ENCODE results near the gene ST6GALNAC1. TPM values are rescaled to one million over a fixed set of nuclear protein-coding genes. Genes with fewer than 3 reads are reported as not detected.

The ST6GALNAC1 gene
- total and polyA plus RNA-seq, 8 donors: 2.1 to 46.0 (median 3.4) TPM

GRCh38 chr17:76578376-76578775 lies 65.2 kb downstream of the ST6GALNAC1 start:
- H3K4me3 ChIP-seq: no peak overlapping the region
- TF ChIP-seq, protein P1, sequence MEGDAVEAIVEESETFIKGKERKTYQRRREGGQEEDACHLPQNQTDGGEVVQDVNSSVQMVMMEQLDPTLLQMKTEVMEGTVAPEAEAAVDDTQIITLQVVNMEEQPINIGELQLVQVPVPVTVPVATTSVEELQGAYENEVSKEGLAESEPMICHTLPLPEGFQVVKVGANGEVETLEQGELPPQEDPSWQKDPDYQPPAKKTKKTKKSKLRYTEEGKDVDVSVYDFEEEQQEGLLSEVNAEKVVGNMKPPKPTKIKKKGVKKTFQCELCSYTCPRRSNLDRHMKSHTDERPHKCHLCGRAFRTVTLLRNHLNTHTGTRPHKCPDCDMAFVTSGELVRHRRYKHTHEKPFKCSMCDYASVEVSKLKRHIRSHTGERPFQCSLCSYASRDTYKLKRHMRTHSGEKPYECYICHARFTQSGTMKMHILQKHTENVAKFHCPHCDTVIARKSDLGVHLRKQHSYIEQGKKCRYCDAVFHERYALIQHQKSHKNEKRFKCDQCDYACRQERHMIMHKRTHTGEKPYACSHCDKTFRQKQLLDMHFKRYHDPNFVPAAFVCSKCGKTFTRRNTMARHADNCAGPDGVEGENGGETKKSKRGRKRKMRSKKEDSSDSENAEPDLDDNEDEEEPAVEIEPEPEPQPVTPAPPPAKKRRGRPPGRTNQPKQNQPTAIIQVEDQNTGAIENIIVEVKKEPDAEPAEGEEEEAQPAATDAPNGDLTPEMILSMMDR (IDR thresholded peaks at IDR 0.05): no peak
- H3K27me3 ChIP-seq: no peaks in the 10 kb centered on the region
- ATAC-seq (peak; percentile 89), DNase-seq (no peak)
- H3K4me1 ChIP-seq: no peaks in the 10 kb centered on the region
- H3K36me3 ChIP-seq: no peaks in the 10 kb centered on the region
- no peak overlapping the region for H3K27ac ChIP-seq
- H3K9me3 ChIP-seq: no peaks in the 10 kb centered on the region
- intact Hi-C loops (cut with DNase I): no loop called here

- no peak for ATAC-seq
These were observed 65.7 kb downstream of the ST6GALNAC1 start for GRCh38 chr17:76577876-76578275.

GRCh38 chr17:76576189-76576588 lies 67.4 kb downstream of the ST6GALNAC1 start:
- Histone ChIP-seq H3K36me3 (no peaks in the 10 kb centered on the region), H3K27me3 (no peaks in the 10 kb centered on the region), H3K4me3 (no peak overlapping the region), H3K27ac (no peak overlapping the region), H3K4me1 (no peaks in the 10 kb centered on the region), H3K9me3 (no peaks in the 10 kb centered on the region)
- TF ChIP-seq, protein P1 (IDR thresholded peaks at IDR 0.05): no peak
- DNase-seq (no peak), ATAC-seq (no peak)
- intact Hi-C loops (cut with DNase I): no loop called here

More at GRCh38 chr17:76577876-76578275, 65.7 kb downstream of the ST6GALNAC1 start:
- no peaks in the 10 kb centered on the region for H3K27me3 ChIP-seq
- H3K4me3 ChIP-seq: no peak overlapping the region
- no peaks in the 10 kb centered on the region for H3K4me1 ChIP-seq
- H3K36me3 ChIP-seq: no peaks in the 10 kb centered on the region
- no peak for DNase-seq
- no peak overlapping the region for H3K27ac ChIP-seq
- H3K9me3 ChIP-seq: no peaks in the 10 kb centered on the region
- TF ChIP-seq, protein P1 (IDR thresholded peaks at IDR 0.05): no peak
- intact Hi-C loops (cut with DNase I): no loop called here

- H3K4me1 ChIP-seq: no peaks in the 10 kb centered on the region
- ATAC-seq: no peak
- TF ChIP-seq, protein P1 (IDR thresholded peaks at IDR 0.05): no peak
- no peaks in the 10 kb centered on the region for H3K36me3 ChIP-seq
- no peaks in the 10 kb centered on the region for H3K27me3 ChIP-seq
- H3K9me3 ChIP-seq: no peaks in the 10 kb centered on the region
- no peak overlapping the region for H3K27ac ChIP-seq
- no peak overlapping the region for H3K4me3 ChIP-seq
- no peak for DNase-seq
- intact Hi-C loops (cut with DNase I): no loop called here
These were observed 68.0 kb downstream of the ST6GALNAC1 start for GRCh38 chr17:76575570-76575969.

Other genes starting within 250 kb of the ST6GALNAC1 start
- gene UBE2O, start 190.6 kb downstream of the ST6GALNAC1 start, total RNA-seq: 10 to 100 TPM; 20.1 to 23.2 TPM
- gene UBE2O, start 190.6 kb downstream of the ST6GALNAC1 start, polyA plus RNA-seq (ENCODE audit: insufficient read length in 6 of 6): 10 to 100 TPM; 23.8 to 34.8 (median 27.8) TPM
- gene AANAT, start 176.2 kb downstream of the ST6GALNAC1 start, total RNA-seq: not detected
- gene AANAT, start 176.2 kb downstream of the ST6GALNAC1 start, polyA plus RNA-seq (ENCODE audit: insufficient read length in 6 of 6): under 1 TPM in 5 of 6 donors, not detected in 1; 0.10 to 0.23 (median 0.18) TPM
- gene RHBDF2, start 142.3 kb downstream of the ST6GALNAC1 start, total RNA-seq: 10 to 100 TPM; 24.9 to 61.7 TPM
- gene RHBDF2, start 142.3 kb downstream of the ST6GALNAC1 start, polyA plus RNA-seq (ENCODE audit: insufficient read length in 6 of 6): 10 to 100 TPM in 3 of 6 donors, 1 to 10 TPM in 3; 7.5 to 11.2 (median 9.6) TPM
- 10 to 100 TPM; 10.2 to 13.7 TPM for gene CYGB, start 106.0 kb downstream of the ST6GALNAC1 start, total RNA-seq
- gene CYGB, start 106.0 kb downstream of the ST6GALNAC1 start, polyA plus RNA-seq (ENCODE audit: insufficient read length in 6 of 6): 10 to 100 TPM; 17.5 to 37.1 (median 28.4) TPM
- 1 to 10 TPM; 1.3 to 2.9 TPM for gene PRCD, start 103.7 kb downstream of the ST6GALNAC1 start, total RNA-seq
- gene PRCD, start 103.7 kb downstream of the ST6GALNAC1 start, polyA plus RNA-seq (ENCODE audit: insufficient read length in 6 of 6): 10 to 100 TPM in 1 of 6 donors, 1 to 10 TPM in 5; 5.6 to 11.4 (median 9.3) TPM
- 10 to 100 TPM; 17.5 to 30.2 TPM for gene ST6GALNAC2, start 57.9 kb downstream of the ST6GALNAC1 start, total RNA-seq
- gene ST6GALNAC2, start 57.9 kb downstream of the ST6GALNAC1 start, polyA plus RNA-seq (ENCODE audit: insufficient read length in 6 of 6): 1 to 10 TPM; 2.1 to 5.1 (median 4.3) TPM
- gene MXRA7, start 67.2 kb upstream of the ST6GALNAC1 start, total RNA-seq: 100 to 1,000 TPM in 1 of 2 donors, 10 to 100 TPM in 1; 83.2 to 211 TPM
- 100 to 1,000 TPM in 1 of 6 donors, 10 to 100 TPM in 5; 71.5 to 110 (median 88.2) TPM for gene MXRA7, start 67.2 kb upstream of the ST6GALNAC1 start, polyA plus RNA-seq (ENCODE audit: insufficient read length in 6 of 6)
- gene JMJD6, start 82.8 kb upstream of the ST6GALNAC1 start, total RNA-seq: 10 to 100 TPM; 23.5 to 35.9 TPM
- 10 to 100 TPM; 21.9 to 31.9 (median 26.1) TPM for gene JMJD6, start 82.8 kb upstream of the ST6GALNAC1 start, polyA plus RNA-seq (ENCODE audit: insufficient read length in 6 of 6)
- gene METTL23, start 83.1 kb upstream of the ST6GALNAC1 start, total RNA-seq: 10 to 100 TPM; 30.6 to 33.5 TPM
- gene METTL23, start 83.1 kb upstream of the ST6GALNAC1 start, polyA plus RNA-seq (ENCODE audit: insufficient read length in 6 of 6): 10 to 100 TPM; 34.7 to 40.2 (median 37.1) TPM
- gene SRSF2, start 93.6 kb upstream of the ST6GALNAC1 start, total RNA-seq: 100 to 1,000 TPM; 114 to 174 TPM
- 100 to 1,000 TPM; 324 to 393 (median 362) TPM for gene SRSF2, start 93.6 kb upstream of the ST6GALNAC1 start, polyA plus RNA-seq (ENCODE audit: insufficient read length in 6 of 6)
- gene MFSD11, start 94.4 kb upstream of the ST6GALNAC1 start, total RNA-seq: 10 to 100 TPM; 23.6 to 38.2 TPM
- gene MFSD11, start 94.4 kb upstream of the ST6GALNAC1 start, polyA plus RNA-seq (ENCODE audit: insufficient read length in 6 of 6): 10 to 100 TPM; 30.4 to 38.4 (median 35.3) TPM
- 1 to 10 TPM; 1.0 to 1.2 TPM for gene MGAT5B, start 224.6 kb upstream of the ST6GALNAC1 start, total RNA-seq
- 1 to 10 TPM; 1.0 to 1.9 (median 1.5) TPM for gene MGAT5B, start 224.6 kb upstream of the ST6GALNAC1 start, polyA plus RNA-seq (ENCODE audit: insufficient read length in 6 of 6)